DOHH2 (cell line): ENCODE measurements around the gene KCTD11.

Experiments
- EZH2phosphoT487 ChIP-seq: fragments of 200-600 bp; sonication (generic); IDR thresholded peaks from 2 replicates; pipeline ENCODE4 v1.6.1; 2017; ENCODE audit warnings: borderline replicate concordance, mild to moderate bottlenecking, antibody characterized with exemption, low read length, moderate library complexity, mixed read lengths
- TF ChIP-seq, protein P1 (sequence below): fragments of 200-600 bp; sonication (generic); IDR thresholded peaks from one replicate; pipeline ENCODE4 v1.5.1; 2014; ENCODE audit warnings: antibody characterized with exemption, mild to moderate bottlenecking, low read depth, low read length; ENCODE audit not compliant: poor library complexity, severe bottlenecking

- TF ChIP-seq, protein P1, sequence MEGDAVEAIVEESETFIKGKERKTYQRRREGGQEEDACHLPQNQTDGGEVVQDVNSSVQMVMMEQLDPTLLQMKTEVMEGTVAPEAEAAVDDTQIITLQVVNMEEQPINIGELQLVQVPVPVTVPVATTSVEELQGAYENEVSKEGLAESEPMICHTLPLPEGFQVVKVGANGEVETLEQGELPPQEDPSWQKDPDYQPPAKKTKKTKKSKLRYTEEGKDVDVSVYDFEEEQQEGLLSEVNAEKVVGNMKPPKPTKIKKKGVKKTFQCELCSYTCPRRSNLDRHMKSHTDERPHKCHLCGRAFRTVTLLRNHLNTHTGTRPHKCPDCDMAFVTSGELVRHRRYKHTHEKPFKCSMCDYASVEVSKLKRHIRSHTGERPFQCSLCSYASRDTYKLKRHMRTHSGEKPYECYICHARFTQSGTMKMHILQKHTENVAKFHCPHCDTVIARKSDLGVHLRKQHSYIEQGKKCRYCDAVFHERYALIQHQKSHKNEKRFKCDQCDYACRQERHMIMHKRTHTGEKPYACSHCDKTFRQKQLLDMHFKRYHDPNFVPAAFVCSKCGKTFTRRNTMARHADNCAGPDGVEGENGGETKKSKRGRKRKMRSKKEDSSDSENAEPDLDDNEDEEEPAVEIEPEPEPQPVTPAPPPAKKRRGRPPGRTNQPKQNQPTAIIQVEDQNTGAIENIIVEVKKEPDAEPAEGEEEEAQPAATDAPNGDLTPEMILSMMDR = no peak
- no peak for TF ChIP-seq EZH2phosphoT487
Observed at GRCh38 chr17:7327056-7327455, 24.9 kb upstream of the KCTD11 start.
